Measurements from ENCODE around the gene PTGER1.
A peak's percentile ranks its signal among the peaks of the same experiment; 100 is the strongest.

Gene PTGER1

DNA sequence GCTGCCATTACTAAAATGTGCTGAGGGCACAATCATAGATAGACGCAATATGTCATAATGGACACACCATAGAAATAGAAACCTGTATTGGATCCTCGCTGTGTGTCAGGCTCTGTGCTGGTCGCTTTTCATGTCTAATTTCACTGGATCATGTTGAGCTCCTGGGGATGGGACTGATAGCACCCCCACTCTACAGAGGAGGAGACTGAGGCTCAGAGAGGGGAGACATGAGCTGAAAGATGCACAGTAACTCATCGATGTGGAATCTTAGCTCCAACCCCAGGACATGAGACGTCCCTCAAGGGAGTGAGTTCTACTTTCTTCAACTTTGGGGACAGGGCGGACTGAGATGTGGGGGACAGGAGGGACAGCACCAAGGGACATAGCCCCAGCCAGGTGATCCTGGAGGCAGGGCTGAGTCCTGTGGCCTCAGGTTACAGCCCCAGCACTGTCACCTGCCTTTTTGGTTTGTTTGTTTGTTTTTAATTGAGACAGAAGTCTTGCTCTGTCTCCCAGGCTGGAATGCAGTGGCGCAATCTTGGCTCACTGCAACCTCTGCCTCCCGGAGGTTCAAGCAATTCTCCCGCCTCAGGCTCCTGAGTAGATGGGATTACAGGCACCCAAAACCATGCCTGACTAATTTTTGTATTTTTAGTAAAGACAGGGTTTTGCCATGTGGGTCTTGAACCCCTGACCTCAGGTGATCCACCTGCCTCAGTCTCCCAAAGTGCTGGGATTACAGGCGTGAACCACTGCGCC lies 27.4 kb upstream of the PTGER1 start:
- DNase-seq (ENCODE audit: low read depth) = no peak

DNA sequence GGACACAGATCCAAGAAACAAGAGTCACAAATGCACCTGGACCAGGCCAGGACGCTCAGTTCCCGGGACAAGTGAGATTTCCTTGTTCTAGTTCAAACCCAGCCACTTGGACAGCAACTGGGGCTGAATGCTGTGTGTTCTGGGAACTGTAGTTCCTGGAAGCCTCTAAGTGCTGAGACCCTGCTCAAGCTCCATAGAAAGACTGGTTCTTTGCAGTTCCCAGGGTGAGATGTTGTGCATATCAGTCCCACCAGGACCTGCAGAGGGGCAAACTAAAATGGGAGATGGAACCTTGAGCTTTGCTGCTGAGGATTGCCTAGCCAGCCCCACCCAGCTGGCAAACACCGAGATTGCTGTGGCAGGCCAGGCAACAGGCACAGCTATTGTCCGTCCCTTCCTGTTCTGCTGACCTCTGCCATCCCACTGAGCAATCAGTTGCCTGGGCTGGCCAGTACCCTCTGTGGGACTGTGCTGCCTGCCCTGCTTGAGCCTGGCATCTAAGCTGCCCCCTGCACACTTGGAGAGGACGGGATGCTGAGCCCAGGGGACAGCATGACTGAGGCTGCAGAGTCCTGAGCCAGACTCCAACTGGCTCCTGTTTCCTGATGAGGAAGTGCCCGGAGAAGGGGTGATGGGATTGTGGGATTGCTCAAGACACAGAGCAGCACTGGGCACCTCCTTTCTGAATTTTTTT lies 22.2 kb upstream of the PTGER1 start:
- no peak for DNase-seq (ENCODE audit: low read depth)

- no peak for DNase-seq (ENCODE audit: low read depth)
These were observed 21.7 kb upstream of the PTGER1 start for GRCh38 chr19:14496834-14497227.

- DNase-seq (ENCODE audit: low read depth) = peak; percentile 68
These were observed 21.1 kb upstream of the PTGER1 start, which contains the start of gene GIPC1 for GRCh38 chr19:14496029-14496833. TSS of gene GIPC1 (minus strand) at chr19:14496127. CDS start at chr19:14482976, 13,151 bp downstream.

- DNase-seq (ENCODE audit: low read depth) = no peak
These were observed 20.5 kb upstream of the PTGER1 start for GRCh38 chr19:14495672-14496028.

DNA sequence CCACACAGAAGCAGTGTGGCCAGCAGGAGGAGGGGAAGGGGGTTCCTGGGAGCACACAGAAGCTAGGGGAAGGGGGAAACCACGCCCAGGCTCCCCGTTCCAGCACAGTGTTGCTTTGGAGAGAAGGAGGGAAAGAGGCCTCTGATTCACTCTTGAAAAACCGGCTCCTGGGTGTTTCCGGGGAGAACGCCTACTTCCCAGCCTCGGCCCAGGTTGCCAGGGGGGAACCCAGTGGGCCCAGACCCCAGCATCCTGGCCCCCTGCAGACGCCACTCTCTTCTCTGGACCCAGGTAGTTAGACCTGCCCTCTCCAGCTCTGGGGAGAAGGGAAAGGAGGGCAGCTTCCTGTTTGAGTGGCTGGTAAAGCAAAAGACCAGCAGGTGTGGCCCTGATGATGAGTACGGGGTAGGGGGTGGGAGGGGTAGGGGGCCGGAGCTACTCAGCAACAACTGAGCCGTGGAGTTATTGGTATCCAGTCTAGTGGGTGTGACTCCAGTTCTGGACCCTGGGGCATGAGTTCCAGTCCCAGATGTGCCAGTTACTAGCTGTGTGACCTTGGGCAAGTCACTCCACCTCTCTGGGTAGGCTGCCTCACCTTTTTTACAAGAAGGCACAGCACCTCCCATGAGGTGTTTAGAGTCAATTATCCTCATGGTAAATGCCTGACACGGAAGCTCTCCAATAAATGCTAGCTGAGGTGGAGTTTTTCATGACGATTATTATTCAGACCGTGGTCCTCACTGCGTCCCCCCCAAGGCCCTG lies 19.9 kb upstream of the PTGER1 start:
- DNase-seq (ENCODE audit: low read depth) = no peak

DNA sequence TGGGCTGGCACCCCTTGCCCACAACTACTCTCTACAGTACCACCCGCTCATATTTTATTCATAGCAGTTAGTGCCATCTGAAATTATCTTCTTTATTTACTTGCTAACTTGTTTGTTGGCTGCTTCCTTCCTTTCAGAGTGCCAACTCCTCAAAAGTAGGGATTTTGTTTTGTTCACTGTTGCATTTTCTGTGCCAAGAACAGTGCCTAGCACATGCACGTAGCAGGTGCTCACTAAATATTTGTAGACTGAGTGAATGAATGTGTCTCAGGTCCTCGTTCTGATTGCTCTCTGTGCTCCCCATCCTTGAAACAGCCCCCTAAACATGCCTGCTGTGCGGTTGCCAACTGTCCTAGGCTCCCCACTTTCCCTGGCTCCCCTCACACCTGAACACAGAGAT lies 19.3 kb upstream of the PTGER1 start:
- no peak for DNase-seq (ENCODE audit: low read depth)

- no peak for DNase-seq (ENCODE audit: low read depth)
These were observed 17.7 kb upstream of the PTGER1 start for GRCh38 chr19:14492756-14493337.

GRCh38 chr19:14487370-14488125 lies 12.4 kb upstream of the PTGER1 start:
- no peak for DNase-seq (ENCODE audit: low read depth)

- DNase-seq (ENCODE audit: low read depth) = no peak
These were observed 7.2 kb upstream of the PTGER1 start for GRCh38 chr19:14482172-14482941.

- no peak for DNase-seq (ENCODE audit: low read depth)
These were observed 5.5 kb upstream of the PTGER1 start for GRCh38 chr19:14480700-14481079.

GRCh38 chr19:14479975-14480699 lies 5.0 kb upstream of the PTGER1 start:
- DNase-seq (ENCODE audit: low read depth) = peak; percentile 58

GRCh38 chr19:14479309-14479974 lies 4.3 kb upstream of the PTGER1 start:
- DNase-seq (ENCODE audit: low read depth) = no peak

- DNase-seq (ENCODE audit: low read depth) = no peak
These were observed 3.0 kb upstream of the PTGER1 start for GRCh38 chr19:14478113-14478545.

DNA sequence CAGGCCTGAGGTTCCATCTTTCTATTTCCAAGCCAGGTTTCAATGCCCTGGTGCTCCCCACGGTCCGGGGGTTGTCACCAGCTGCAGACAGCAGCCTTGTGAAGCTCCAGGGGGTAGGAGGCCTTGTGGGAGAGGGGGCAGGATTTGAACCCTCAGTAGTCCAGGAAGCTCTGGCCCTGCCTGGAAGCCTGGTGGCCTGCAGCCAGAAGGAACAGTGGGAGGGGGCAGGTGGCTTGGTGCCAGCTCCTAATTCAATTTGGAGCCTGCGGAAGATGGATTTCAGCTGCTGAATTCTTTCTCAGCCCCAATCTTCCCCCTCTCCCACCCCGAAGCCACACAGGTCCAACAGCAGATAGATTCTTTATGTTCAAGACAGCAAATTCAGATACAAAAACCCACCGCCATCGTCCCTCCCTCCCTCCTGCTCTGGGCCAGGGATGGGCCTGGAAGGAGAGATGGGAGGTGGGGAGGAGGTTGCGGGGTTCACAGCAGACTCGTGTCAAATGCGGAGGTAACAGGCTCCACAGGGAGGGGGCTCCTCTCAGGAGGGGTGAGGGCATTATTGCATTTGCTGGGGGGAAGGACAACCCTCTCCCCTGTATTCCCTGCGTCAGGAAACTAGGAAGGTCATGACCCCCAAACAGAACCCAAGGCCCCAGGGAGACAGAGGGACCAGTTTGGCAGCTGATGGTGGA lies 2.4 kb upstream of the PTGER1 start:
- DNase-seq (ENCODE audit: low read depth) = no peak

DNA sequence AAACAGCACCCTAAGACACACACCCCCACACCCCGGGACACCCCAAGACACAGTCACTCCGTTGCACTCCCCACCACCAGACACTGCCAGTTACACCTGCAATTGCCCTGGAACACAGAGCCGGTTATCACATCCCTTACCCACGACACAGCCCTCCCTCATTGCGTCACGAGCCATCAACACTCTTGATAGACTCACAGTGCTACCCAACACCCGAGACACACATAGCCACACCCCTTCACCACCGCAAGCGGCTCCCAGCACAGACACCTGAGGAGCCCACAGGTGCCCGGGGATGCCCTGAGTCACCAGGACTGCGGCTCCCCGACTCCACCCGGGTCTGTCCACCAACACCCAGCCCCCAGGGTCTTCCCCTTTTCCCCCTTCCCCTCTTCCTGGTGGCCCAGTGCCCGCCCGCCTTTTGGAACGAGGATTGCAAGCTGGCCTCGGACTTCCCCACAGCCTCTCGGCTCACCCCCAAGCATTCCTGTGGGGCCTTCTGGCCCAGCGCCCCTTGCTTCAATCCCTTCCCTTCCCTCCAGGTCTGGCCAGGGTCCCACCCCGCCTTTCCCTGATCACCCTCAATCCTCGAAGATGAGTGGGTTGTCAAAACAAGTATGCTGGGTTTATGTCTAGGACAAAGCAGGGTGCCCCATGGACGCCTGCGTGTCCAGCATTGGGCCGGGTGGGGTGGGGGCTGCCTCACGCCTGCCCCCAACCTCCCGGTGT lies 1.7 kb upstream of the PTGER1 start:
- DNase-seq (ENCODE audit: low read depth) = no peak

DNA sequence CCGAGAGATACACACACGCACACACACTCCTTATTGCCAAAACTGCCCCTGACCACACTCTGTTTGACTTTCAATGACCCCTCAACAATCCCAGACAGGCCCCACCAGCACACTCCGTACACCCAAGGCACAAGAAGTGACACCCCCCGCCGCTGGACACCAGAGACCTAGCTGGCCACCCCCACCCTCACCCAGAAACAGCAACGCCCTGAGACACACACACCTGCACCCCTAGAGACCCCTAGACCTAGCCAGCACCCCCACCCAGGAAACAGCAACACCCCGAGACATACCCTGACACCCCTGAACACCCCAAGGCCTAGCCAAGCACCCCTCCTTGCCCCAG lies 1.1 kb upstream of the PTGER1 start:
- DNase-seq (ENCODE audit: low read depth) = no peak

DNA sequence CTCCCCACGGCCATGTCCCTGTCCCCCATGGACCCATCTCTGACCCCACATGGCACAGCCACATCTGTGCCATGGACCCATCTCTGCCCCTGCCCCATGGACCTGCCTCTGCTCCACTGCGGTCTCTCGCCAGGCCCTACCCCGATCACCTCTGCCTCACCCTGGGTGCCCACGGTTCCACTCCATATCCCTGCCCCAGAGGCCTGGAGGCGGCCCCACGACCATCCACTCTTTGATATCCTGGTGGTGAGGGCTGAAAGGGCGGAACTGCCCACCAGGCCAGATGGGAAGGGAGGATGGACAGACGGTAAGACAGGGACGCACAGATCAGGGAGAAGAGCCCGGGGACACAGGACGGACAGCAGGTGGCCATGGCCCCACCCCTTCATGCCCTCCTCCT lies 327 bp downstream of the PTGER1 start:
- DNase-seq (ENCODE audit: low read depth) = no peak

All from stimulated activated CD8-positive, alpha-beta memory T cell treated with anti-CD3 and anti-CD28 coated beads, Interleukin-15, amount 100 ng/mL, for 24 hours (primary cell).